ENCODE measurements around the gene HES4. TPM values are rescaled to one million over a fixed set of nuclear protein-coding genes. Genes with fewer than 3 reads are reported as not detected.
"Not testable (repeated sequence)": the region's sequence is repeated elsewhere in the genome, so short reads cannot be mapped to it uniquely, and the experiment has no call there.

Gene HES4
- polyA plus RNA-seq, 5 donors: 4.9 to 17.7 (median 5.7) TPM

DNA sequence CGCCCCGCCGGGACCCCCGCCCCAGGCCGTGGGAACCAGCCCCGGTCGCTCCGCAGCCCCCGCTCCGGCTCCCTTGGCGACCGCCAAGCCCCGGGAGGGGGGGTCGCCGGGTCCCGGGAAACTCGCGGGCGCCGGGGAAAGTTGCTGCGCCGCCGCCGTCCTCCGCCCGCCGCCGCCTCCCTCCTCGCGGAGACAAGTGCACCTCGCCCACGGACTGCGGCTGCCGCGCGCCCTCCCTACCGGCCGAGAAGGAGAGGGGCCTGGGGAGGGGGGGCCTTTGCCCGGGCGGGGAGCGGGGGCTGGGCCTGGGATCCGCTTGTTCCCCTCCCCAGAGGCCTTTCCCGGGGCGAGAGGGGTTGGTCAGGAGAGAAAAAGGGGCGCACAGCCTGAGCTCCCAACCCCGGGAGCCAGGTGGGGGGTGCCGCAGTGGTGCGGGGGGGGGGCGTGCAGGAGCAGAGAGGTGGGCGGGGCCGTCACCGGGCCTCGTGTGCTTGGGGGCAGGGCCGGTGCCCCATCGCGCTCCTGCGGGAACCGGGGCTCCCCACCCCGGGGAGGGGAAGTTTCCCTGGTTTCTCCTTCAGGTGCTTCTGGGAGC is 20.6 kb upstream of the HES4 start:
- no peak for DNase-seq

DNA sequence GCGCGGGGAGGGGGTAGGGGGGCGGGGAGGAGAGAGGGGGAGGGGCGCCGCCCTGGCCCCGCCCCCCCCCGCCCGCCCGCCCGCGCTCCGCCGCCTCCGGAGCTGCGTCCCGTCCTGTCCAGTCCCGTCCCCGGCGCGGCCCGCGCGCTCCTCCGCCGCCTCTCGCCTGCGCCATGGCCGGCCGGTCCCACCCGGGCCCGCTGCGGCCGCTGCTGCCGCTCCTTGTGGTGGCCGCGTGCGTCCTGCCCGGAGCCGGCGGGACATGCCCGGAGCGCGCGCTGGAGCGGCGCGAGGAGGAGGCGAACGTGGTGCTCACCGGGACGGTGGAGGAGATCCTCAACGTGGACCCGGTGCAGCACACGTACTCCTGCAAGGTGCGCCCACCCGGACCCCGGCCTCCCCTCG is 20.1 kb upstream of the HES4 start, which contains the start of gene AGRN:
TSS of gene AGRN (plus strand) at position 121 of the 405 bp plus-strand sequence. CDS start at position 174, 53 bp downstream.
- no peak for DNase-seq

DNA sequence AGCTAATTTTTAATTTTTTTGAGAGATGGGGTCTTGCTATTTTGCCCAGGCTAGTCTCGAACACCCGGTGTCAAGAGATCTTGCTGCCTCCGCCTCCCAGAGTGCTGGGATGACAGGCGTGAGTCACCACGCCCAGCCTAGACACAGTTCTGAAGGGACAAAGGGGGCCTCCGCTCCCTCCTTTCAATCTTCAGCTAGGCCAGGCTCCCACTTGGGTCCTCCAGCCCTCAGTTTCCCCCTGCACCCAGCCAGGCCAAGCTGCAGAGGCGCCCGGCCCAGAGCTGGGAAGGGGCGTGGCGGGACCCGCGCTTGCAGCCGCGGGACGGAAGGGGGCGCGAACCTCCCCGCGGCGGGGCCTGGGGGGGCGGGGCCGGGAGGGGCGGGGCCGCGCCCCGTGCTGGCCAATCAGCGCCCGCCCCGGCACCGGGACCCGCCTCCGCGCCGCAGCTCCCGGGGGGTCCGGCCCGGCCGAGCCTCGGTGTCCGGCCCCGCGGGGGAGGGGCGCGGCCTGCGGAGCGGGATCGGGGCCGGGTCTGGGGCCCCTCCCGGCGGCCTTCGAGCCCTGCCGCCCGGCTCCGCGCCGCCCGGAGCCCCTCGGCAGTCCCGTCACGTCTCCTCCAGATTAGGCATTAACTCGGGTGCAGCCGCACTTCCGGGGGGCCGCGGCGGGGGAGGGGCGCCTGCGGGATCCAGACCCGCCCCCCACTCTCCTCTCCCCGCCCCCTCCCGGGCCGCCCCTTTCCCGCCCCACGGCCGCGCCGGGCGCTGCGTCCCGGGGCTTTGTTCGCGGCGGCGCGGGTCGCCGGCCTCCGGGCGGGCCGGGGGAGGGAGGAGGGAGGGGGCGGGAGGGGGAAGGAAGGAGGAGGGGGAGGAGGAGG is 19.5 kb upstream of the HES4 start:
- peak; percentile 82 to 83 for DNase-seq

DNA sequence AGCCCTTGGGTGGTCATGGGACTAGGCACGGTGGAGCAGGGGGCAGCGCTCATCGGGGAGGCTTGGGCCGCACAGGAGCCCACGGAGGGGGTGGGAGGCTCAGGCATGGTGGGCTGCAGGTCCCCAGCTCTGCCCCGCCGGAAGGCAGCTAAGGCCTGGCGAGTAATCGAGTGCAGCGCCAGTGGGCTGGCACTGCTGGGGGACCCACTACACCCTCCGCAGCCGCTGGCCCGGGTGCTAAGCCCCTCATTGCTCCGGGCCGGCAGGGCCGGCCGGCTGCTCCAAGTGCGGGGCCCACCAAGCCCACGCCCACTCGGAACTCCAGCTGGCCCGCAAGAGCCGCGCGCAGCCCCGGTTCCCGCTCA is 18.4 kb upstream of the HES4 start:
- DNase-seq: not testable (repeated sequence)

DNA sequence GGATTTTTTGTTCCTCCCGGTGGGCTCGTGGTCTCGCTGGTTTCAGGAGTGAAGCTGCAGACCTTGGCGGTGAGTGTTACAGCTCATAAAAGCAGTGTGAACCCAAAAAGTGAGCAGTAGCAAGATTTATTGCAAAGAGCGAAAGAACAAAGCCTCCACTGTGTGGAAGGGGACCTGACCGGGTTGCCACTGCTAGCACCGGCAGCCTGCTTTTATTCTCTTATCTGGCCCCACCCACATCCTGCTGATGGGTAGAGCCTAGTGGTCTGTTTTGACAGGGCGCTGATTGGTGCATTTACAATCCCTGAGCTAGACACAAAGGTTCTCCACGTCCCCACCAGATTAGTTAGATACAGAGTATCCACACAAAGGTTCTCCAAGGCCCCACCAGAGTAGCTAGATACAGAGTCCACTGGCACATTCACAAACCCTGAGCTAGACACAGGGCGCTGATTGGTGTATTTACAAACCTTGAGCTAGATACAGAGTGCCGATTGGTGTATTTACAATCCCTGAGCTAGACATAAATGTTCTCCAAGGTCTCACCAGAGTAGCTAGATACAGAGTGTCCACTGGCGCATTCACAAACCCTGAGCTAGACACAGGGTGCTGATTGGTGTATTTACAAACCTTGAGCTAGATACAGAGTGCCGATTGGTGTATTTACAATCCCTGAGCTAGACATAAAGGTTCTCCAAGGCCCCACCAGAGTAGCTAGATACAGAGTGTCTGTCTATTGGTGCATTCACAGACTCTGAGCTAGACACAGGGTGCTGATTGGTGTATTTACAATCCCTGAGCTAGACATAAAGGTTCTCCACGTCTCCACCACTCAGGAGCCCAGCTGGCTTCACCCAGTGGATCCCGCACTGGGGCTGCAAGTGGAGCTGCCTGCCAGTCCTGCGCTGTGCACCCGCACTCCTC is 17.8 kb upstream of the HES4 start:
- DNase-seq: not testable (repeated sequence)

DNA sequence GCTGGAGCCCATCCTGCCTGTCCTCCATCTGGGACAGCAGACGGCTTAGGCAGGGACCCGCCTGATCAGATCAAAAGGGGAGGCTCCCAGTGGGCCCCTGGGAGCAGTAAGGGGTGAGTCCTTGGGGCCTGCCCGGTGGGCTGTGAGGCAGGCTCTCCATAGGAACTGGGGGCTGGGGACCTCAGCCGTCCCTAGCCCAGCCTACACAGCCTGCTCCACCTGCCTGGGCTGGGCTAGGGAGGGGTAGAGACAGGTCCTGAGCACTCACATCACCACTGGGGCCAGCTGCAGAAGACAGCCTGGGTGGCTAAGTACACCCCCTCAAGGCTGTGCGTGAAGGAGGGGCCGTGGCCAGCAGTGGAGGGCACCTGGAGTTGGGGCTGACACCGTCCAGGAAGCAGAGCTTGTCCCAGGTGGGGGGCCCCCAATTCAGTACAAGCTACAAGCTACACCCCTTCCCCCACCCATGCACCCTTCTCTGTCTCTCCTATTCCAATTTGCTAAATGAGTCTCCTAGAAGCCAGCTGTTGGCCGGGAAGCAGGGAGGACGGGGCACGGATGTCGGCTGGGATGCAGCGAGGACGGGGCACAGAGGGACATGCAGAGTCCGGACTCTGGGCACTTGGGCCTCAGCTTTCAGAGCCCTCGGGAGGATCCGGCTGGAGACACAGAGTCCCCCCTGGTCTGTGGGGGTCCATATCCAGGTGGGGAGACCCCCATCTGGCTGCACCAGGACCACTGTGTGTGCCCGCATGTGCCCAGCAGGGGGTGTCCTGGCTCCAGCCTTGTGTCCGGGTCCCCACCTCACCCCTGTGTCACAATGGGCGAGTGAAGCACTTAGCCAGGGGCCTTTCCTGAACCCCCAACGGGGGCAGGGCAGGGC is 15.1 kb upstream of the HES4 start:
- no peak for DNase-seq

DNA sequence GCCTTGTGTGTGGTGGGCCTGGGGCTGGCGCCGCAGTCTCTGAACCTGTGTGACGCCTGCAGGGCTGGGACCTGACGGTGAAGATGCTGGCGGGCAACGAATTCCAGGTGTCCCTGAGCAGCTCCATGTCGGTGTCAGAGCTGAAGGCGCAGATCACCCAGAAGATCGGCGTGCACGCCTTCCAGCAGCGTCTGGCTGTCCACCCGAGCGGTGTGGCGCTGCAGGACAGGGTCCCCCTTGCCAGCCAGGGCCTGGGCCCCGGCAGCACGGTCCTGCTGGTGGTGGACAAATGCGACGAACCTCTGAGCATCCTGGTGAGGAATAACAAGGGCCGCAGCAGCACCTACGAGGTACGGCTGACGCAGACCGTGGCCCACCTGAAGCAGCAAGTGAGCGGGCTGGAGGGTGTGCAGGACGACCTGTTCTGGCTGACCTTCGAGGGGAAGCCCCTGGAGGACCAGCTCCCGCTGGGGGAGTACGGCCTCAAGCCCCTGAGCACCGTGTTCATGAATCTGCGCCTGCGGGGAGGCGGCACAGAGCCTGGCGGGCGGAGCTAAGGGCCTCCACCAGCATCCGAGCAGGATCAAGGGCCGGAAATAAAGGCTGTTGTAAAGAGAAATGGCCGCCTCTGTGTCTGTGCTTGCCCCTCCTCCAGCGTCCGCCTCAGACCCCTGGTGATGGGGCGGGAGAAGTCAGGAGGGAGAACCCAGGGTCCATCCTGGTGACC is 14.2 kb upstream of the HES4 start:
- no peak for DNase-seq

DNA sequence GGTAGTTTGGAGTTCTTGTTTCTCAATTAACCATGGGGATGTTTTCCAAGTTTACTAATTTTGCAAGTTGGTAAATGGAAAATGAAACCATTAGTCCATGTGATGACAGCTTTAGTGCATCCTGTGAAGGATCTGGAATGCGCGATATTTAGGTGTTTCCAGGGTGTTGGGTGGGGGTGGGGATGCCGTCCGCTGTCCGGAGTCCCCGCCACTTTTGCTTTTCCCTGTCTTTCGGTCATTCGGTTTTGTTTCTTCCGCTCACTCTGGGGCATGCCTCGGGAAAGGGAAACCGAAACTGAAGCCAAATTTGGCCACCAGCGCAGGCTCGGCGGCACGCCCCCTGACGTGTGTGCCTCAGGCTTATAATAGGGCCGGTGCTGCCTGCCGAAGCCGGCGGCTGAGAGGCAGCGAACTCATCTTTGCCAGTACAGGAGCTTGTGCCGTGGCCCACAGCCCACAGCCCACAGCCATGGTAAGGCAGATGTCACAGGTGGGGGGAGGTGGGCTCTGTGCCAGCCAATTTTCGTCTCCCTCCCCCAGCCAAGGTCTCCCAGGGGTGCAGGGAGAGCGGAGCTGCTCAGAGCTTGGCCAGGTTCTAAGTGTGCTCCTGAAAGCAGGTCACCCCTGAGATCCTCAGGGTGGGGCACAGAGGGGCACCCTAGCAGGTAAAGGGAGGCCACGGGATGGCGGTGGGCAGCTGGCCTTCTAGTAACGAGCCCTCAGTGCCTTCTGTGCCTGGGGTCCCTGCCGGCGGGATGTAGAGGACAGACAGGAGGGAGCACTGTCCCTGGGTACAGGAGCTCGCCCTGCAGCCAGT is 13.4 kb upstream of the HES4 start, which contains the start of gene ISG15:
TSS of gene ISG15 (plus strand) at position 393 of the 817 bp plus-strand sequence. CDS start at position 470, 77 bp downstream.
- peak; percentile 88 to 89 for DNase-seq

DNA sequence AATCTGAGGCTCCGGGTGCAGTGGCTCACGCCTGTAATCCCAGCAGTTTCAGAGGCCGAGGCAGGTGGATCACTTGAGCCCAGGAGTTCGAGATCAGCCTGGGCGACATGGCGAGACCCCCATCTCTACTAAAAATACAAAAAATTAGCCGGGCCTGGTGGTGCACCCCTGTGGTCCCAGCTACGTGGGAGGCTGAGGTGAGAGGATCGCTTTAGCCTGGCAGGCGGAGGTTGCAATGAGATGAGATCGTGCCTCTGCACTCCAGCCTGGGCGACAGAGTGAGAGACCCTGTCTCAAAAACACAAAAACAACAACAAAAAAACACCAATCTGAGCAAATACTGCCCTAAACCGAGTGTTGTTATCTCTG is 12.8 kb upstream of the HES4 start:
- not testable (repeated sequence) for DNase-seq

DNA sequence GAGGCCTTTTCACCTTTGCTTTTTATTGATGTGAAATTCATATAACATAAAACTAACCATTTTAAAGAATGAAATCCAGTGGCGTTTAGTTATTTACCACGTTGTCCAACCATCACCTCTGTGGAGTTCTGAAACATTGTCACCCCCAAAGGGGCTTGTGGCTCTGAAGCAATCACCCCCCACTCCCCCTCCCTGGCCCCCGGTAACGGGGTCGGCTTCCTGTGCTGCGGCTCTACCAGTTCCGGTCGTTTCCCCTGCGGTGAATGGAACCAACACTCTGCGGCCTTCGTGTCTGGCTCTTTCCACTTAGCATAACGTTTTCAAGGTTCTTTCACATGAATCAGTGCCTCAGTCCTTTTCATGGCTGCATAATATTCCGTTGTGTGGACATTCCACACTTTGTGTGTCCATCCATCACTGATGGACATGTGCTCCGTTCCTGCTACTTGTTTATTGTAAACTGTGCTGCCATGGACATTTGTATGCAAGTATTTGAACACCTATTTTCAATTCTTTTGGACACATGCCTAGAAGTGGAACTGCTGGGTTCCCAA is 11.6 kb upstream of the HES4 start:
- DNase-seq: no peak

DNA sequence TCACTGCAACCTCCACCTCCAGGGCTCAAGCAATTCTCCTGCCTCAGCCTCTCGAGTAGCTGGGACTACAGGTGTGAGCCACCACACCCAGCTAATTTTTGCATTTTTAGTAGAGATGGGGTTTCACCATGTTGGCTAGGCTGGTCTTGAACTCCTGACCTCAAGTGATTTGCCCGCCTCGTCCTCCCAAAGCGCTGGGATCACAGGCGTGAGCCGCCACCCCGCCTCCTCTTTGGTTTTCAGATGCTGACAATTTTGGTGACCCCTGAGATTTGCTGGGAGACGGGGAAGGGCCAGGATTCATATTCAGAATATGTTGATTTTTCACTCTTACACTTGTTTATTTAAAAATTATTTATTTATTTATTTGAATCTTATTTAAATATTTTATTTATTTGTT is 10.2 kb upstream of the HES4 start:
- DNase-seq: not testable (repeated sequence)

DNA sequence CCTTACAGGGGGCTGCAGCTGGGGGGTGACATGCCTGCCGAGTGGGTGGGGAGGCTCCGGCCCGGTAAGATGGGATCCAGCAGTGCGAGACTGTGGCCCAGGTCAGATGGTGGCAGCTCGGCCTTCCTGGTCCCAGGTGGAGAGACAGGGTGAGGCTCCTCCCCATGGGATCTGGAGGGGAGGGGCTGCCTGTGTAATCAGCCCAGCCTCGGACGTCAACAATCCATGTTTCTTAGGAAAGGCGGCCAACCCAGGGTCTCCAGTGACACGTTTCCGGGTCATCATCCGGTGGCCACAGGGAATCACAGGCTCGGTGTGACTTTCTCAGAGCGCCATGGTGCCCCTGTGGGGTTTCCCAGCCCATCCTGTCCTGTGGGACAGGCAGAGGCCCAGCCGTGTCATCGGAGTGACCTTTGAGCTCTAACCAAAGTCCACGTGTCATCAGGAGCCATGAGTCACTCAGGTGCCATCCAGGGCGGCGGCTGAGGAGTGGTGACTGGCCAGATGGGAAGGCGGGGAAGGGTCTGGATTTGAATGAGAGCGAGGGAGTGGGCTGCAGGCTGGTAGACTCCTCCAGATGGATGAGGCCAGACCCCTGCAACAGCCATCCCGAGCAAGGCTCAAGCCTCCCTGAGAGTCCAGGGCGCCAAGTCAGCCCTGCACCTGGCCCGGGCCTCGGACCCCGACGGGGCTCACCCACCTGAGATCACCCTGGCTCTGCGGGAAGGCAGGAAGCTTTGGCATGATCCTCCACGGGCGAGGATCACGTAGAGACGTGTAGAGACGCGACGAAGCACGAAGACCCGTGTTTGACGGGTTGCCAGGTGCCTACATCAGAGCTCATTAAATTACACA is 6.6 kb upstream of the HES4 start:
- no peak for DNase-seq

DNA sequence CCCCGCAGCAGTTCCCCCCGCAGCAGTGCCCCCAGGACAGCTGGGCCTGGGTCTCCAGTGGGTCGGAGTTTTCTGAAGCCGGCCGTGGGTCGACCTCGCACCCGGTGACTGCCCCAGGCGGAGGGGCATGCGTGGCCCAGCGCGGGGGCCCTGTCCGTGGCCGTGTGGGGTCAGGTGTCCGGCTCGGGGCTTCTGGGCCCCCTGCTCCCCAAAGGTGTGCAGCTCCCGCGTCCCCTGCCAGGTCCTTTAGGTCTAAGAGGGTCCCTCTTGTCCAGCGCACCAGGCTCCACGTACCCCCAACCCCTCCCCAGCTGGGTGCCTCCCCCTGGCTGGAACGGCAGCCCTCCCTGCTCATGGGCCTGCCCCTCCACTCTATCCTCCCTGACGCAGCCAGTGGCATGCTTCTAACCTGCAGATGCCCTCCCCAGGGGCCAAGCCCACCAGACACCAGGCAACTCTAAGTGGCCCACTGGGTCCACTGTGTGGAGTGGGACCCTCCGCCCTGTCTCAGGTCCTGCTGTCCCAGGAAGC is 5.9 kb upstream of the HES4 start:
- no peak for DNase-seq

DNA sequence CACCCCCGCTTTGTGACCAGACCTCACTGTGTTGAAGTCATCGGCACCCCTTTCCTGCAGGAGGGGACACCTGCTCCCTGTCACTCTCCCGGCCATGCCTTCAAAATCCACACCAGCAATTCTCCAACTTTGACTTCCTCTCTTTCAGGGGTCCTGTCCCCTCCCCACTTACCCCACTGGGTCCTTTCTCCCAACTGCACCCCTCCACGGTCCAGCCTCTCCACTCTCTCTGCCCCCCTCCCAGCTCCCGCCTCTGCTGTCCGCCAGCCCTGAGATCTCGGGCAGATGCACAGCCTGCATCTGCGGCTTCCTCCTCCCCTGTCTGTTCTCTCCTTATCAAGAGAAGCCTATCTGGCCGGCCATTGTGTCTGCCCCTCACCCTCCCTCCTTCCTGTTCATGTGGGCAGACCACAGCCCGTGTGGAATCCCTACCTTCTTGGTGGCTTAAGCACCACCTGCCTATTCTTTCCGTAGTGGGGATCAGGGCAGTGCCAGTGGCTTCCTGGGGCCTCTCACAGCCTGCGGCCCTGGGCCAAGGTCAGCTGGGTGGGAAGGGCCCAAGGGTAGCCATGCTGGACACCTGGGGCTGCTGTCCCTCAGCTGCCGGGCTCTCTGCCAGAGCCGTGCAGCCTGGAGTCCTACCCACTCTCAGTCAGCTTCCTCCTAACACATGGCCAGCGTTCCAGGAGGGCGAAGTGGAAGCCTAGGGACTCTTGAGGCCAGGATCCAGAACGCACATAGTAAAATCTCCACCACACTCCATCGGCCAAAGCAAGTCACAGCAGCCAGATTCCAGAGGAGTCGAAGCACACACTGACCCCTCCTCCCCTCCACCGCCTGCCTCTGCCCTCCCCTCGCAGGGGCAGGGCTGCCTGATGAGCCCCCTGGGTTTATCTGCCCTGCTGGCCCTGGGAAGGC is 5.1 kb upstream of the HES4 start:
- peak; percentile 53 to 56 for DNase-seq

DNA sequence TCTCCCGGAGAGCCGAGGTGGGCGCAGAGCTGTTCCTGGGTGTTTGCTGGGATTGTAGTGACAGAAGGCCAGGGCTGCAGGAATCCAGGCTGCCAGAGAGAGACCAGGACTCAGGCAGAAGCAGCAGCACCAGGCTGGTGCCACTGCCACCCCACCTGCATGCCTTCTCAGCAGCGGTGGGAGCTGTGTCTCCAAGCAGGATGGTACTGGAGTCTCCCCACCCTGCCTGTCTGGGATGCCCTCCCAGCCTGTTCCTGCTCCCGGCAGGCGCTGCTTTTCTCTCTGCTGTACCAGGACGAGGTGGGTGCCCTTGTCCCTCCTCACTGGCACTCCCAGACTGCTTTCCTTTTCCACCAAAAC is 4.5 kb upstream of the HES4 start:
- no peak for DNase-seq

DNA sequence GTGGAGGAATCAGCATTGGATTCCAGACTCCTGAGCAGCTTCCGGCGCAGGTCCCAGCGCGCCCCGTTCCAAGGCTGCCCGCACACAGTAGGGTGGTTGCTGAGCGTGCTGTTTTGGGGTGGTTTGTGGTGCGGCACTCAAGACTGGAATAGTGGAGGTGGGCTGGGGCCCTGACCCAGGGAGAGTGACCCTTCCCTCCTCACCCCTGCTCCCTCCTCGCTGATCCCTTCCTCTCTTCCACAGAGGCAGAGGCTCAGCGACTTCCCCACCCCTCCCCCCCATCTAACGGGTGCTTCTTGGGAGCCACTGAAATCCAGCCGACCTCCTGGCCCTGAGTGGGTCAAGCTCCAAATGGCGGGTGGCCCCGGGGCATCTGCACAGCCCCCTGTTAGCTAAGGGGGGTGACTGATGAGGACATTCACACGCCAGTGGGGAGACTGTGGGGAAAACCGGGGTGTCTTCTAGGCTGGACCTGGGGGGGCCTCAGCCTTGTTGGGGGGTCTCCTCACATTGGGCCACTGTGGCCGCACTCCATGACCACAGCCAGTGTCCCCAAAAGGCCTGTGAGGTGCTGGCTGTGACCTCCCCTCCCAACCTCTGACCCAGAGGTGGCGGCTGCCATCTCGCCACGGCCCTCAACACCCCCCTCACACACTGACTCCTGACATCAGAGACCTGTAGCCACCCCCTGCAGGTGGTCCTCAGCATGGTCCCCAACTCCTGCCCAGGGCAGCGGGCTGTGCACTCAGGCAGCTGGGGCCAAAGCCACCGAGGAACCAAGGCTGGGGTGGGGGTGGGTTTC is 3.9 kb upstream of the HES4 start:
- DNase-seq: no peak
